Adrenal gland (tissue), 5 donors: ENCODE results near the gene WSCD2.

Experiments used
- CTCF ChIP-seq, 6 experiments: fragments of 450-650 bp in 4 of 6; fragments of 200-600 bp in 2 of 6; sonication (generic) in 1 of 6; IDR thresholded peaks; 1 replicate in 5 of 6; 2 replicates in 1 of 6; pipeline versions ENCODE4 v1.5.1 to v1.8.0; 2016 to 2021; ENCODE audit warnings: antibody characterized with exemption in 6 of 6, mild to moderate bottlenecking in 2 of 6, moderate library complexity in 1 of 6
- POLR2A ChIP-seq, 2 donors: fragments of 450-650 bp; IDR thresholded peaks; one replicate each; pipeline ENCODE4 v1.6.1; 2017; ENCODE audit warnings: antibody characterized with exemption in 2 of 2, mild to moderate bottlenecking in 2 of 2, moderate library complexity in 1 of 2
- donor health status: DM: no; HTN: no; CAD: no.

GRCh38 chr12:108241986-108242703 lies 113.1 kb downstream of the WSCD2 start:
- TF ChIP-seq CTCF (IDR thresholded peaks at IDR 0.05) = no peak
- TF ChIP-seq POLR2A (IDR thresholded peaks at IDR 0.05) = no peak
